Astrocyte (in vitro differentiated cells and primary cell): ENCODE measurements around the gene ADGRG4. TPM values are rescaled to one million over a fixed set of nuclear protein-coding genes. Genes with fewer than 3 reads are reported as not detected.

Source experiments
- DNase-seq: peaks from one replicate; pipeline ENCODE4 v3.0.0-alpha.2; 2010; ENCODE audit warnings: low read depth
- FAIRE-seq: peaks from 2 replicates; lab custom pipeline; 2011; peaks lifted over from hg19 to GRCh38; lab: Jason Lieb, UNC
- H2AFZ ChIP-seq: 2 replicates; pipeline ENCODE4 v1.6.0; 2012; ENCODE audit warnings: low read depth, low read length, inconsistent platforms
- H3K27ac ChIP-seq: 2 replicates; pipeline ENCODE4 v1.5.1; 2011; ENCODE audit warnings: low read depth, low read length, inconsistent platforms
- H3K27me3 ChIP-seq: 2 replicates; pipeline ENCODE4 v1.6.0; 2011; ENCODE audit warnings: low read length, inconsistent platforms; ENCODE audit not compliant: insufficient read depth
- H3K36me3 ChIP-seq: 2 replicates; pipeline ENCODE4 v1.5.1; 2011; ENCODE audit warnings: low read length, inconsistent platforms; ENCODE audit not compliant: insufficient read depth
- H3K4me1 ChIP-seq: 2 replicates; pipeline ENCODE4 v1.5.1; 2011; ENCODE audit warnings: low read length, inconsistent platforms; ENCODE audit not compliant: insufficient read depth
- H3K4me2 ChIP-seq: 2 replicates; pipeline ENCODE4 v1.6.0; 2012; ENCODE audit warnings: low read length, inconsistent platforms
- H3K4me3 ChIP-seq: 2 replicates; pipeline ENCODE4 v1.5.1; 2011; ENCODE audit warnings: low read depth, mild to moderate bottlenecking, low read length, inconsistent platforms; ENCODE audit not compliant: insufficient read depth
- H3K79me2 ChIP-seq: 2 replicates; pipeline ENCODE4 v1.6.0; 2012; ENCODE audit warnings: mild to moderate bottlenecking, low read length, inconsistent platforms; ENCODE audit not compliant: insufficient read depth
- H3K9ac ChIP-seq: 2 replicates; pipeline ENCODE4 v1.6.0; 2012; ENCODE audit warnings: mild to moderate bottlenecking, low read length, inconsistent platforms
- H3K9me3 ChIP-seq: 2 replicates; pipeline ENCODE4 v1.5.1; 2012; ENCODE audit warnings: low read depth, mild to moderate bottlenecking, low read length, inconsistent platforms; ENCODE audit not compliant: insufficient read depth
- H4K20me1 ChIP-seq: 2 replicates; pipeline ENCODE4 v1.6.0; 2012; ENCODE audit warnings: low read length, inconsistent platforms; ENCODE audit not compliant: insufficient read depth
- H3K27ac Mint-ChIP-seq: one replicate; pipeline ENCODE4 v1.8.0; 2021; ENCODE audit warnings: mild to moderate bottlenecking, mixed read lengths; ENCODE audit not compliant: unreplicated experiment
- H3K27me3 Mint-ChIP-seq: one replicate; pipeline ENCODE4 v1.8.0; 2021; ENCODE audit warnings: low read depth, mixed read lengths; ENCODE audit not compliant: unreplicated experiment
- H3K36me3 Mint-ChIP-seq: one replicate; pipeline ENCODE4 v1.8.0; 2021; ENCODE audit warnings: low read depth, mixed read lengths; ENCODE audit not compliant: unreplicated experiment
- H3K4me1 Mint-ChIP-seq: one replicate; pipeline ENCODE4 v1.8.0; 2021; ENCODE audit warnings: low read depth, mixed read lengths; ENCODE audit not compliant: unreplicated experiment
- H3K4me3 Mint-ChIP-seq: one replicate; pipeline ENCODE4 v1.8.0; 2021; ENCODE audit warnings: mild to moderate bottlenecking, moderate library complexity, mixed read lengths; ENCODE audit not compliant: unreplicated experiment
- H3K9me3 Mint-ChIP-seq: one replicate; pipeline ENCODE4 v1.8.0; 2021; ENCODE audit warnings: mild to moderate bottlenecking, mixed read lengths; ENCODE audit not compliant: unreplicated experiment
- EZH2 ChIP-seq: IDR thresholded peaks from 2 replicates; pipeline ENCODE4 v1.6.1; 2012; ENCODE audit warnings: mild to moderate bottlenecking, low read length, inconsistent platforms; ENCODE audit not compliant: insufficient read depth
- total RNA-seq: library from RNA; stranded (reverse); gene quantifications from 2 replicates; pipeline ENCODE4 v1.2.1, GENCODE V29; 2021
- TF ChIP-seq, protein P1 (sequence below): IDR thresholded peaks from 2 replicates; pipeline ENCODE4 v1.5.1; 2011; ENCODE audit warnings: low read depth, mild to moderate bottlenecking, inconsistent platforms, low read length, moderate library complexity; ENCODE audit not compliant: insufficient read depth

Gene ADGRG4
- total RNA-seq, 1 donor from 2014 or later = 0.14 TPM

DNA sequence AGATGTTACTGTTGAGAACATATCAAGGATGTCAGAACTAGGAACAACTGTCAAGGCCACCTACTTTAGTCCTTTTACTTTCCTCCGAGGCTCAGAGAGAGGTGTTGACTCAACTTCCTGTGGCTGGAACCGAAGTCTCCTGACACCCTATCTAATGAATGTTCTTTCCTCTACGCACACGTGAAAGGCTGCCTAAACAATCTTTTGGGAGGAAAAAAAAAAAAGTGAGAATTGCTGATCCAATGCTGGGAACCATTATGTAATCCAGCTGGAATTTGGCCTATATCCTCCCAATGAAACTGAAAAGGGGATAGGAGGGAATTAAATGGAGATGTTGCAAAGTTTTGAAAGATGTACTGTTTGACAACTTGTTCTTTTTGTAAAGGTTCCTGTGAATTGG, 41.2 kb upstream of the ADGRG4 start:
- peak overlapping the region; percentile 93 for H3K27ac Mint-ChIP-seq
- no peaks in the 10 kb centered on the region for H3K27me3 Mint-ChIP-seq
- H3K9ac ChIP-seq = peak overlapping the region; percentile 31
- TF ChIP-seq EZH2 = no peak
- TF ChIP-seq, protein P1, sequence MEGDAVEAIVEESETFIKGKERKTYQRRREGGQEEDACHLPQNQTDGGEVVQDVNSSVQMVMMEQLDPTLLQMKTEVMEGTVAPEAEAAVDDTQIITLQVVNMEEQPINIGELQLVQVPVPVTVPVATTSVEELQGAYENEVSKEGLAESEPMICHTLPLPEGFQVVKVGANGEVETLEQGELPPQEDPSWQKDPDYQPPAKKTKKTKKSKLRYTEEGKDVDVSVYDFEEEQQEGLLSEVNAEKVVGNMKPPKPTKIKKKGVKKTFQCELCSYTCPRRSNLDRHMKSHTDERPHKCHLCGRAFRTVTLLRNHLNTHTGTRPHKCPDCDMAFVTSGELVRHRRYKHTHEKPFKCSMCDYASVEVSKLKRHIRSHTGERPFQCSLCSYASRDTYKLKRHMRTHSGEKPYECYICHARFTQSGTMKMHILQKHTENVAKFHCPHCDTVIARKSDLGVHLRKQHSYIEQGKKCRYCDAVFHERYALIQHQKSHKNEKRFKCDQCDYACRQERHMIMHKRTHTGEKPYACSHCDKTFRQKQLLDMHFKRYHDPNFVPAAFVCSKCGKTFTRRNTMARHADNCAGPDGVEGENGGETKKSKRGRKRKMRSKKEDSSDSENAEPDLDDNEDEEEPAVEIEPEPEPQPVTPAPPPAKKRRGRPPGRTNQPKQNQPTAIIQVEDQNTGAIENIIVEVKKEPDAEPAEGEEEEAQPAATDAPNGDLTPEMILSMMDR = no peak
- peak overlapping the region; percentile 57 for H3K4me2 ChIP-seq
- no peaks in the 10 kb centered on the region for H3K9me3 ChIP-seq
- no peaks in the 10 kb centered on the region for H3K27me3 ChIP-seq
- no peaks in the 10 kb centered on the region for H3K36me3 ChIP-seq
- H3K4me3 ChIP-seq = no peak overlapping the region
- peaks cover 36% of the 10 kb centered on the region for H3K4me1 Mint-ChIP-seq
- H3K9me3 Mint-ChIP-seq = no peaks in the 10 kb centered on the region
- H3K4me3 Mint-ChIP-seq = no peak overlapping the region
- H3K36me3 Mint-ChIP-seq = no peaks in the 10 kb centered on the region
- DNase-seq (peak; percentile 76), FAIRE-seq (peak; percentile 90)
- H3K4me1 ChIP-seq = peaks cover 24% of the 10 kb centered on the region
- H3K27ac ChIP-seq = peak overlapping the region; percentile 75
- peak overlapping the region; percentile 24 for H2AFZ ChIP-seq
- no peaks in the 10 kb centered on the region for H4K20me1 ChIP-seq
- no peaks in the 10 kb centered on the region for H3K79me2 ChIP-seq

DNA sequence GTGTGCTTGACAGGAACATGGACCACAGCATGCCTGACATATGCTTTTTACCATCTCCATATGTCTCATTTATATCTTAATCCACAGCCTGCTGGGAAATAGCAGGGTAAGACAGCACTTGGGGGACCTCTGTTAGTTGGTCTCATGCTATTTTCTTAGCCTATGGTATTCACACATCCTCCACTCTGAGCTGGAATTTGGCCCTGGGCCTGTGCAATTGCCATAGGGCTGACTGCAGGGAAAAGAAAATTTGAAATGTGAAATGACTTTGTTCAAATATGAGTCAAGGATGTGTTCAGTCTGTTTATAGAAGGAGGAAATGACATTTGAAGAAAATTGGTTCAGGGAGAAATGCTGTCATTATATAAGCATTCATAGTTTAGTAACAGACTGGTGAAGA, 40.0 kb upstream of the ADGRG4 start:
- TF ChIP-seq EZH2 = no peak
- TF ChIP-seq, protein P1 = no peak
- Histone ChIP-seq H2AFZ (no peak overlapping the region), H3K4me2 (peak overlapping the region; percentile 57), H3K9ac (peak overlapping the region; percentile 48), H3K9me3 (no peaks in the 10 kb centered on the region), H3K79me2 (no peaks in the 10 kb centered on the region), H3K4me3 (no peak overlapping the region), H4K20me1 (no peaks in the 10 kb centered on the region), H3K36me3 (no peaks in the 10 kb centered on the region), H3K27ac (peak overlapping the region; percentile 79), H3K27me3 (no peaks in the 10 kb centered on the region), H3K4me1 (peaks cover 24% of the 10 kb centered on the region)
- FAIRE-seq = peak; percentile 99
- H3K27ac Mint-ChIP-seq = peak overlapping the region; percentile 93
- H3K27me3 Mint-ChIP-seq = no peaks in the 10 kb centered on the region
- H3K9me3 Mint-ChIP-seq = no peaks in the 10 kb centered on the region
- no peaks in the 10 kb centered on the region for H3K36me3 Mint-ChIP-seq
- H3K4me3 Mint-ChIP-seq = no peak overlapping the region
- peak; percentile 69 for DNase-seq
- peaks cover 36% of the 10 kb centered on the region for H3K4me1 Mint-ChIP-seq

DNA sequence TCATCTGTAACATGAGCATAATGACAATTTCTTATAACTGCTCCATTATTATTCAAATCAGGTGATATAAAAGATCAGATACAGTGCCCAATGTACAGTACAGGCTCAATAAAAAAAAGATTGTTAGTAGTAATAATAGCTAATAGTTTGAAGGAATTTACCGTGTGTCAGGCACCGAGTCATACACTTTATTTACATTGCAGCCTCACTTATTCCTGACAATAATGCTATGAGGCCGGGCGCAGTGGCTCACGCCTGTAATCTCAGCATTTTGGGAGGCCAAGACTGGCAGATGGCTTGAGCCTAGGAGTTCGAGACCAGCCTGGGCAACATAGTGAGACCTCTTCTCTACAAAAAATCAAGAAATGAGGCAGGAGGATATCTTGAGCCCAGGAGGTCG, 39.4 kb upstream of the ADGRG4 start:
- no peak overlapping the region for H2AFZ ChIP-seq
- H3K4me3 Mint-ChIP-seq = no peak overlapping the region
- DNase-seq = no peak
- H3K4me1 Mint-ChIP-seq = peaks cover 32% of the 10 kb centered on the region
- H3K27ac ChIP-seq = peak overlapping the region; percentile 79
- H3K9me3 ChIP-seq = no peaks in the 10 kb centered on the region
- H4K20me1 ChIP-seq = no peaks in the 10 kb centered on the region
- H3K79me2 ChIP-seq = no peaks in the 10 kb centered on the region
- no peak overlapping the region for H3K4me3 ChIP-seq
- no peaks in the 10 kb centered on the region for H3K27me3 Mint-ChIP-seq
- H3K4me2 ChIP-seq = peak overlapping the region; percentile 47
- H3K27me3 ChIP-seq = no peaks in the 10 kb centered on the region
- no peaks in the 10 kb centered on the region for H3K36me3 Mint-ChIP-seq
- peak overlapping the region; percentile 47 for H3K9ac ChIP-seq
- FAIRE-seq = no peak
- no peaks in the 10 kb centered on the region for H3K36me3 ChIP-seq
- peaks cover 24% of the 10 kb centered on the region for H3K4me1 ChIP-seq
- H3K9me3 Mint-ChIP-seq = no peaks in the 10 kb centered on the region
- TF ChIP-seq EZH2 = no peak
- TF ChIP-seq, protein P1 = no peak
- no peak overlapping the region for H3K27ac Mint-ChIP-seq
